ENCODE measurements around the gene TRMT1.

DNA sequence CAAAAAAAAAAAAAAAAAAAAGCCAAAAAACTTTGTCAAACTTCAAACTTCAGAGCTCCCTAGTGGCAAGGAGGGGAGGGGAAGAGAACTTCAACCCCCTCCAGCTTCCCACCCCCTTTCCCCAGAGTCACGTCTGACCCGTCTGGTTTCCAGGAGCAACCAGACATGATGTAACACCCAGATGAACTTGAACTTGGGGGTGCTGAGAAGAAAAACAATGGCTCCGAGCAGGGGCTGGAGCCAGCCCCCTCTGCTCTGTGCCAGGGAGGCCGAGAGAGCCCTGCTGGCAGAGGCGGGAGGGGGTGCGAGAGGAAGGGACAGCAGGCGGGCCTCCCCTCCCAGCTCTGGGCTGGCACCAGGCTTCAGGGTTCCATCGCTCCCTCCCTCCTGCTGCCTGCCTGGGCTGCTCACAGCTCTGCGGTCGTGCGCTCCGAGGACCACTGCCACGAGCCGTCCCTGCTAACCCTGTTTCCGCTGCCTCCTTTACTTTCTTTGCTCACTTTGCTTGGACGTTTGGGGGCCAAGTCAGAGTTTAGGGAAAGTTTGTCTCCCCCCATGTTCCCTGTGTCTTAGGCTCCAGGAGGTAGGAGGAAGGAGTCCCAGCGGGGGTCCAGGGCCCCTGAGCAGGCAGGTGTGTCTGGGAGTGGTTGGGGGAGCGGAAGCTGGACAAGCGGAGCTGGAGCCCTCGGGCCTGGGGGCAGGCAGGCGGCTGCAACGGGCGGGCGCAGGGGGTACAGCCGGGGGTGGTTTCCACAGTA lies 25.0 kb downstream of the TRMT1 start:
- TF ChIP-seq CTCF (IDR thresholded peaks at IDR 0.05), result no peak
- no peak for TF ChIP-seq POLR2A (IDR thresholded peaks at IDR 0.05)
